IgD-negative memory B cell (primary cell): ENCODE results near the gene TNPO3. TPM values are rescaled to one million over a fixed set of nuclear protein-coding genes. Genes with fewer than 3 reads are reported as not detected.

ENCODE experiments used
- H3K27ac Mint-ChIP-seq, 3 donors: one replicate each; pipeline ENCODE4 v1.8.0; 2020 to 2022; ENCODE audit warnings: mild to moderate bottlenecking in 3 of 3, mixed read lengths in 3 of 3, moderate library complexity in 1 of 3
- H3K27me3 Mint-ChIP-seq: one replicate; pipeline ENCODE4 v1.8.0; 2021; ENCODE audit warnings: mixed read lengths
- H3K36me3 Mint-ChIP-seq: one replicate; pipeline ENCODE4 v1.8.0; 2020; ENCODE audit warnings: mild to moderate bottlenecking, mixed read lengths
- H3K4me1 Mint-ChIP-seq, 3 donors: one replicate each; pipeline ENCODE4 v1.8.0; 2020 to 2022; ENCODE audit warnings: mixed read lengths in 3 of 3, mild to moderate bottlenecking in 1 of 3
- H3K4me3 Mint-ChIP-seq, 4 donors: one replicate each; pipeline ENCODE4 v1.8.0; 2020 to 2022; ENCODE audit warnings: mild to moderate bottlenecking in 4 of 4, mixed read lengths in 4 of 4, moderate library complexity in 3 of 4
- H3K9me3 Mint-ChIP-seq, 3 donors: one replicate each; pipeline ENCODE4 v1.8.0; 2020 to 2021; ENCODE audit warnings: mixed read lengths in 3 of 3, mild to moderate bottlenecking in 1 of 3
- polyA plus RNA-seq: library from polyadenylated mRNA; unstranded; fragments of 300-500 nt; fragmentation: Illumina TruSeq; gene quantifications from one replicate; pipeline ENCODE4 v1.2.3, GENCODE V29; 2021

Gene TNPO3
- polyA plus RNA-seq, 1 donor from 2014 or later = 36.7 TPM

GRCh38 chr7:128937647-128938543 is 117.0 kb downstream of the TNPO3 start, which contains the start of gene IRF5:
IRF5 (plus strand) TSS chr7:128937927; CDS start chr7:128942082, 4,155 bp downstream.
- Mint-ChIP-seq H3K27me3 (peaks cover 1% of the 10 kb centered on the region), H3K4me1 (peaks cover 44 to 57% (median 51%) of the 10 kb centered on the region in 3 donors), H3K4me3 (peak within 1 kb of the TSS; percentile 96 to 100 (median 97)), H3K9me3 (no peaks in the 10 kb centered on the region), H3K36me3 (peaks cover 2% of the 10 kb centered on the region), H3K27ac (peak within 1 kb of the TSS; percentile 97 to 98 (median 97))

- Mint-ChIP-seq H3K4me3 (peak overlapping the region; percentile 80 to 97 (median 94)), H3K27me3 (peaks cover 1% of the 10 kb centered on the region), H3K27ac (peak overlapping the region; percentile 19 to 72 (median 68)), H3K9me3 (no peaks in the 10 kb centered on the region), H3K4me1 (peaks cover 50 to 62% (median 51%) of the 10 kb centered on the region in 3 donors), H3K36me3 (peaks cover 2% of the 10 kb centered on the region)
These were observed 117.7 kb downstream of the TNPO3 start for GRCh38 chr7:128937271-128937646.

DNA sequence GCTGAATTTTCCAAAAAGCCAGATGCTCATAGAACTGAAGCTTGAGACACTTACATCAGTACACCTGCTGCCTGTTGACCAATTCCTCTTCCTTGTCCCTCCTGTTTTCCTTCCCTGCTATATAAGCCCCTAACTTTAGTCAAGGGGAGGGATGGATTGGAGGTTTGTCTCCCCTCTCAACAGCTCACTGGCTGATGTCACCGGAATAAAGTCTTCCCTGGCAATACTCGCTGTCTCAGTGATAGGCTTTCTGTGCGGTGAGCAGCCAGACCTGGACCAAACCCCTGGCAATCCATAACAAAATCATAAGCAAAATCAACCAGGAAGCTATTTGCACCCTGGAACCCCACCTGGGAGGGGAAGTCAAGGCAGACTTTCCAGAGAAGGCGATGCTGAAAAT is 118.1 kb downstream of the TNPO3 start:
- H3K9me3 Mint-ChIP-seq = no peaks in the 10 kb centered on the region
- H3K27ac Mint-ChIP-seq = peak overlapping the region; percentile 19 to 72 (median 68)
- H3K36me3 Mint-ChIP-seq = peaks cover 2% of the 10 kb centered on the region
- peaks cover 50 to 62% (median 51%) of the 10 kb centered on the region in 3 donors for H3K4me1 Mint-ChIP-seq
- peaks cover 1% of the 10 kb centered on the region for H3K27me3 Mint-ChIP-seq
- peak overlapping the region; percentile 80 to 97 (median 94) for H3K4me3 Mint-ChIP-seq

DNA sequence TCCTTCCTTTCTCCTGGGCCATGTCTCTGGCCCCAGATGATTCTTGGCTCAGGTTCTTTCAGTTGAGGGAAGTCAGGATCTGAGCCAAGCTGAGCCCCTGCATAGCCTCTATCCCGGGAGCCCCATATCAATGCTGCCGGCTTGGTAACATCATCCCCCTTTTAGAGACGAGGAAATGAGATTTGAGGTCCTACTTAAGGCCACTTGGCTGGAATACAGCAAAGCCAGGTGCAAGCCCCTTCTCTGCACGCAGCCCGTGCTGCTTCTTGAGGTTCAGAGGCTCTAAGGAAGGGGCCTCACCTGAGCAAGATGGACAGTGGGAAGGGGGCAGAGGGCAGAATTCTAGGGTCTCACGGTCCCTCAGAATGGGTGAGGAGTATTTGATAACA is 119.6 kb downstream of the TNPO3 start:
- H3K4me1 Mint-ChIP-seq = peaks cover 38 to 48% (median 40%) of the 10 kb centered on the region in 3 donors
- peak overlapping the region; percentile 39 to 87 (median 86) for H3K27ac Mint-ChIP-seq
- no peaks in the 10 kb centered on the region for H3K9me3 Mint-ChIP-seq
- H3K27me3 Mint-ChIP-seq = peaks cover 1% of the 10 kb centered on the region
- peaks cover 2% of the 10 kb centered on the region for H3K36me3 Mint-ChIP-seq
- H3K4me3 Mint-ChIP-seq = peak overlapping the region; percentile 25 to 95 (median 78)

DNA sequence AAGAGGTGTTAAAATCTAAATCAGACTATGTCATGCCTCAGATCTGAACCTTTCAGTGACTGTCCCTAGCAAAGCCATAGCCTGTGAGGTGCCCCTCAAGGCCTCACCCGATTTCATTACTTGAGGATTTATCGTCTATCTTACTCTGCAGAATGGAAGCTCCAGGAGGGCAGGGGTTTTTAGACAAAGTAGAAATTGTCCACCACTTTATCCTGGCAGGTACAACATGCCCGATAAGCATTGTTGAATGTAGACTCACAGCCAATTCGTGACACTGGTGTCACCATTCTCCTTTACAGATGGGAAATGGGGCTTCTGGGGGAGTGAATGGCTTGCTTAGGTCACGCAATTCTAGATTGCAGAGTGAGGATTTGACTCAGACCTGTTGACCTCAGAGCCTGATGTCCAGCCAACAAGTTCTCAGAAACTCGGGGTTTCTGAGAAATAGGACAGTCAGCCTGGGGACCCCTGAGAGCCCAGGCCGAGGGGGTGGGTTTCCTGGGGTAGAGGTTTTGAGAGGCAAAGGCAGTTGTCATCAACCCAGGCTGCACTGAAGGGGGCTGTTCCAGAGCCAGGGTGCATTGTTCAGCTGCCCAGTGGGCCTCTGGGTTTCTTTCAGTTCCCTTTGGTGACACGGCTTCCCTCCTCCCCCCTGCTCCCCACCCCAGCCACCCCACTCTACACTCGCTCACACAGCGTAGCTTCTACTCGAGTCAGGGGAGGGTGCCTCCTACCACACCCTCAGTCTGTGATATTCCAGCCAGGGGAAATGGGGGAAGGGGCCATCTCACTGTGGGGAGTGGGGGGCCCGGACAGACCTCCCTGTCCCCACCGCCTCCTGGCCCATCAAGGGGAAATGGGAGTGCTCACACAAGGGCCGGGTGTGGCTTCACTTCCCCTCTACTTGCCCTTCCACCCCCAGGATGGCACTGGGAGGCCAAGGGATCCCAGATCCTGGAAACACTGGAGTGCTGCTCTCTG is 120.3 kb downstream of the TNPO3 start:
- H3K4me3 Mint-ChIP-seq = peak overlapping the region; percentile 25 to 95 (median 78)
- H3K27me3 Mint-ChIP-seq = peaks cover 1% of the 10 kb centered on the region
- H3K27ac Mint-ChIP-seq = peak overlapping the region; percentile 67 to 87 (median 86)
- H3K36me3 Mint-ChIP-seq = peaks cover 2% of the 10 kb centered on the region
- H3K9me3 Mint-ChIP-seq = no peaks in the 10 kb centered on the region
- peaks cover 31 to 42% (median 40%) of the 10 kb centered on the region in 3 donors for H3K4me1 Mint-ChIP-seq

DNA sequence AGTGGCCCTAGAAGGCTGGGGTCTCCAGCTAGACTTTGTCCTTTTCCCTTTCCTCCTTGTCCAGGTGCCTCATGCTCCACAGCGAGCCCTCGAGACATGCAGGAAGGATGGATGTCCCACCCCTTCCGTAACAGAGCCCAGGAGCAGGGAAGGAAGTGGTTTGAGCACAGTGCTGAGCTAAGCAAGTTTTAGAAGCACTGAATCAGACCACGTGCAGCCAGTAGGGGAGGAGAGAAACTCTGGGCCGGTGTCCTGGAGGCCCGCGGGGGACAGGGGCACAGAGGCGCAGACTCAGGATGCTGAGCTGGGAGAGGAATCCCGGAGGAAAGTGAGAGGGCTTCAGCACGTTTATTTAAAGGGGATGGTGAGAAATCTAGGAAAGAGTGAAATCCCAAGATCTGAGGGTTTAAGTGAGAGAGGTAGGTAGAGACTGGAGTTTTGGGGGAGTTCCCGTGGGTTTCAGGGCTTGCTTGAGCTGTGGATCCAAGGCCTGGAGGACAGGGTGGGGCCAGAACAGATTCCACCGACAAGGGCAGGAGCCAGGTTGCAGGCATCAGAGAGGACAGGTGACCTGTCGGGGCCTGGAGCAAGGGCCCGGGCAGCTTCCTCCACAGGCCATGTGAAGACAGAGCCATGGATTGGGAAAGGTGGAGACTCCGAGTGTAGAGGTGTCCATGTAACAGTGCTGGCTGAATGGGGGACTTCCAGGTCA is 121.6 kb downstream of the TNPO3 start:
- peak overlapping the region; percentile 72 to 95 (median 86) for H3K4me3 Mint-ChIP-seq
- H3K36me3 Mint-ChIP-seq = peaks cover 2% of the 10 kb centered on the region
- peaks cover 1% of the 10 kb centered on the region for H3K27me3 Mint-ChIP-seq
- H3K4me1 Mint-ChIP-seq = peaks cover 26 to 38% (median 37%) of the 10 kb centered on the region in 3 donors
- H3K9me3 Mint-ChIP-seq = no peaks in the 10 kb centered on the region
- peak overlapping the region; percentile 86 to 95 (median 93) for H3K27ac Mint-ChIP-seq

DNA sequence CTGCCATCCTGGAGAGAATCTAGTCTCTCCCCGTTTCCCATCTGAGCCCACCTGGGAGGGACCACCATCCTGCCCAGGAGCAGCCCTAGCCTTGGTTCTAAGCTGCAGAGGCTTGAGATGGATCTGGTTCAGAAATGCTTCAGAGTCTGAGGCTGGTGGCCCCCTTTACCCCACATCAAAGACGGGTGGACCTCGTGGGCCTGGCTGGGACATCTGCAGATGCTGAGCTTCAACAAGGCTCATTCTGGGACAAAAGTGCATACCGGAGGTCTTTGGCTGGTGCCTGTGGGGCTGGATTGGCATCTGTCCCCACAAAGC is 122.1 kb downstream of the TNPO3 start:
- Mint-ChIP-seq H3K27ac (peak overlapping the region; percentile 86 to 95 (median 93)), H3K27me3 (peaks cover 1% of the 10 kb centered on the region), H3K4me1 (peaks cover 25 to 38% (median 37%) of the 10 kb centered on the region in 3 donors), H3K36me3 (peaks cover 2% of the 10 kb centered on the region), H3K9me3 (no peaks in the 10 kb centered on the region), H3K4me3 (peak overlapping the region; percentile 72 to 95 (median 86))

GRCh38 chr7:128931965-128932861 is 122.7 kb downstream of the TNPO3 start:
- H3K36me3 Mint-ChIP-seq = peaks cover 2% of the 10 kb centered on the region
- H3K27ac Mint-ChIP-seq = no peak overlapping the region
- peaks cover 25 to 37% (median 34%) of the 10 kb centered on the region in 3 donors for H3K4me1 Mint-ChIP-seq
- no peaks in the 10 kb centered on the region for H3K9me3 Mint-ChIP-seq
- H3K4me3 Mint-ChIP-seq = peak overlapping the region in 1 of 4 donors; percentile 78
- peaks cover 1% of the 10 kb centered on the region for H3K27me3 Mint-ChIP-seq

DNA sequence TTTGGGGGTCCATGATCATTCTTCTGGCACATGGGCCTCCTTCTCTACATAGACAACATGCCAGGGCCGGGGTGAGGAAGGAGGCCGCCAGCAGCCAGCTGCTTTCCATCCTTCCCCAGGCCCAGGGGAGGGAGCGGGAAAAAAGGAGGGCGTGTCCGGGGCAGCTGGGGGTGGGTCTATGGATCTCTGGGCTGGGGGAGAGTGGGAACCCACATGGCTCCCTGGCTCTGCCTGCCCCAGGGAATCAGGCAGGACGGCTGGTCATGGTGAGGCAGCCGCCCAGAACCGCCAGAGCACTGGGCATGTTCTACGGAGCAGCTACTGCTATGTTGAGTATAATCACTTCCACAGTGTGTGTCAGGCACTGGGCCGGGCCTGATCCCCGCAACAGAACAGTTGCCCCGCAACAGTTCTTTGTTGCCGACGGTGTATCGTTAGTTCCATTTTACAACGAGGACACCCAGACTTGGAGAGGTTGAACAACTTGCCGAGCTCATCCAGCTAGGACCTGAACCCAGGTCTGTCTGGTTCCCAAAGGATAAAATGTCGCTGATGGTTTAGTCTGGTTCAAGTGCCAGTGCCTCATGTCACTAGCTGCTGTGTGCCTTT is 123.6 kb downstream of the TNPO3 start:
- Mint-ChIP-seq H3K27me3 (peaks cover 3% of the 10 kb centered on the region), H3K27ac (no peak overlapping the region), H3K4me1 (peaks cover 25 to 31% (median 28%) of the 10 kb centered on the region in 3 donors), H3K36me3 (peaks cover 2% of the 10 kb centered on the region), H3K9me3 (no peaks in the 10 kb centered on the region), H3K4me3 (no peak overlapping the region)

- Mint-ChIP-seq H3K27ac (no peak overlapping the region), H3K4me1 (peaks cover 11 to 16% (median 15%) of the 10 kb centered on the region in 3 donors), H3K4me3 (no peak overlapping the region), H3K27me3 (peaks cover 3% of the 10 kb centered on the region), H3K9me3 (no peaks in the 10 kb centered on the region), H3K36me3 (peaks cover 2% of the 10 kb centered on the region)
These were observed 125.8 kb downstream of the TNPO3 start for GRCh38 chr7:128928882-128929788.

GRCh38 chr7:128928159-128928813 is 126.6 kb downstream of the TNPO3 start:
- no peak overlapping the region for H3K4me3 Mint-ChIP-seq
- peaks cover 3% of the 10 kb centered on the region for H3K27me3 Mint-ChIP-seq
- H3K27ac Mint-ChIP-seq = no peak overlapping the region
- peaks cover under 1% of the 10 kb centered on the region for H3K36me3 Mint-ChIP-seq
- H3K9me3 Mint-ChIP-seq = no peaks in the 10 kb centered on the region
- H3K4me1 Mint-ChIP-seq = peaks cover 3 to 10% (median 9%) of the 10 kb centered on the region in 3 donors
